Mononuclear cell (primary cell): Measurements from ENCODE around the gene CHDH. TPM values are rescaled to one million over a fixed set of nuclear protein-coding genes. Genes with fewer than 3 reads are reported as not detected.

Experiments
- H3K27me3 ChIP-seq: 2 replicates; pipeline ENCODE4 v1.6.0; 2011; ENCODE audit warnings: low read length, control low read depth; ENCODE audit not compliant: insufficient read depth
- H3K4me1 ChIP-seq: 2 replicates; pipeline ENCODE4 v1.5.1; 2011; ENCODE audit warnings: mild to moderate bottlenecking, low read length, control low read depth; ENCODE audit not compliant: insufficient read depth
- H3K4me3 ChIP-seq: 2 replicates; pipeline ENCODE4 v1.5.1; 2011; ENCODE audit warnings: mild to moderate bottlenecking, low read length, moderate library complexity
- H3K9me3 ChIP-seq: 2 replicates; pipeline ENCODE4 v1.5.1; 2011; ENCODE audit warnings: low read depth, mild to moderate bottlenecking, control low read depth, low read length
- total RNA-seq: library from RNA; depleted of rRNA; stranded (reverse); fragments of >200 nt; gene quantifications from one replicate; pipeline ENCODE4 v1.2.3, GENCODE V29; 2012

Gene CHDH
- total RNA-seq, 1 donor: under 0.01 TPM

- H3K9me3 ChIP-seq: no peaks in the 10 kb centered on the region
- H3K27me3 ChIP-seq: no peaks in the 10 kb centered on the region
- H3K4me3 ChIP-seq: no peak overlapping the region
- no peaks in the 10 kb centered on the region for H3K4me1 ChIP-seq
These were observed 24.5 kb downstream of the CHDH start for GRCh38 chr3:53821631-53822121.

- Histone ChIP-seq H3K9me3 (no peaks in the 10 kb centered on the region), H3K27me3 (no peaks in the 10 kb centered on the region), H3K4me3 (no peak overlapping the region), H3K4me1 (no peaks in the 10 kb centered on the region)
These were observed 25.3 kb downstream of the CHDH start for GRCh38 chr3:53820756-53821580.

DNA sequence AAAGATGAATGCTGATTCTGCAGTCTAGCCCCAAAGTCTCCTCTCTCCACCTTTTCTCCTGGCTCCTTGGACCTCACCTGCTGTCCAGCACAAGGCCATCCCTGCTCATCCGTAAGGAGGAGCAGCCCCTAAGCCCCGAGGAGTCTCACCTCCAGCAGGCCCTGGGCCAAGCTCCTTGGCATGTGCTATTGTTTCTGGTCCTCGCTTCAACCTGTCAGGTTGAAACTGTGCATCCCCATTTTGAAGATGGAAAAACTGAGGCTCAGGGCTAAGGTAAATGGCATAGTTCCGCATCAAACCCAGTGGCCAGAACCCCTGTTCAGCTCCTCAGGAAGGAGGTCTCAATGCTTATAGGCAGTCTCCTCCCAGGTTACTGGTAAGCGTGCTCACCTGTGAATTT is 26.1 kb downstream of the CHDH start:
- Histone ChIP-seq H3K4me3 (no peak overlapping the region), H3K4me1 (no peaks in the 10 kb centered on the region), H3K27me3 (no peaks in the 10 kb centered on the region), H3K9me3 (no peaks in the 10 kb centered on the region)

- H3K4me1 ChIP-seq: no peaks in the 10 kb centered on the region
- H3K27me3 ChIP-seq: no peaks in the 10 kb centered on the region
- no peaks in the 10 kb centered on the region for H3K9me3 ChIP-seq
- no peak overlapping the region for H3K4me3 ChIP-seq
These were observed 26.9 kb downstream of the CHDH start for GRCh38 chr3:53819163-53819868.

DNA sequence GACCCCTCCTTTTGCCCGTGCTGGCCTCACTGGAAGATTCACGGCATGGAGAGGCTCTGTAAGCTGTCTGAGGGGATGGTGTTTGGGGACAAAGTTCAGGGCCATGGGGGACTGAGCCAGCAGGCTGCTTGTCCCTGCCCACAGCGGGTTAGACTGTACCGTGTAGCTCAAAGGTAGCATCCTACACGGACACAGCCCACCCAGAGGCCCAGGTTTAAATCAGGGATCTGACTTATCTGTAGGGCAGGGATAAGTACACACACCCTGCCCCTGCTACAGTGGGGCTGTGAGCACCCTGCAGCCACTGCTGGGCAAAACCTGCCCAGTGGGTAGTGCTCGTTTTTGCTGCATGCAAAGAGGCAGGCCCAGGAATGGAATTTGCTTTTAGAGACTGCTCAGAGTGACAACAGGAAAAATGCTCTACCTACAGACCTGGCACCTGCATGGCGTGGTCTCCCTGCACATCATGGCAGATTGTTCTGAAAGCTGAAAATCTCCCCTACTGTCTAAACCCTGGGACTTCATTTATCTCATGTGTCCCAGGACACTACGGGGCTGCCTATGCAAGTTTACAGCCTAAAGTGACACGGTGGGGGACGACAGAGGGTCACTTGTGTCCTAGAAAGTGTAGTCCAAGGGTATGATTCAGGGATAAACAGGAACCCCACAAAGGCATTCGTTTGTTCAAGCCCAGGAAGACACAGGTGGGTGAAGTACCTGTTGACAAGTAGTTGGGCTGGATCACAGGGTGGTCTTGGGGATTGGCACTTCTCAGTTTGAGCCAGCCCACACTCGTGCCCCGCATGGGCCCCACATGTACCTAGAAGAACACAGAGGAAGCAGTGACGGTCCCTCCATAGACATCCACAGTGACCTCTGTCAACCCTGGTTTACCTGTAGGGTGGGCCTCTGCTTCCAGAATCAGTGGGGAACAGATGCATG is 27.7 kb downstream of the CHDH start:
- H3K27me3 ChIP-seq: no peaks in the 10 kb centered on the region
- no peak overlapping the region for H3K4me3 ChIP-seq
- no peaks in the 10 kb centered on the region for H3K9me3 ChIP-seq
- no peaks in the 10 kb centered on the region for H3K4me1 ChIP-seq

- H3K9me3 ChIP-seq: no peaks in the 10 kb centered on the region
- no peak overlapping the region for H3K4me3 ChIP-seq
- no peaks in the 10 kb centered on the region for H3K27me3 ChIP-seq
- H3K4me1 ChIP-seq: no peaks in the 10 kb centered on the region
These were observed 28.4 kb downstream of the CHDH start for GRCh38 chr3:53817809-53818208.

GRCh38 chr3:53817211-53817610 is 29.0 kb downstream of the CHDH start:
- no peaks in the 10 kb centered on the region for H3K9me3 ChIP-seq
- H3K27me3 ChIP-seq: no peaks in the 10 kb centered on the region
- no peak overlapping the region for H3K4me3 ChIP-seq
- H3K4me1 ChIP-seq: no peaks in the 10 kb centered on the region

- Histone ChIP-seq H3K4me3 (no peak overlapping the region), H3K4me1 (no peaks in the 10 kb centered on the region), H3K9me3 (no peaks in the 10 kb centered on the region), H3K27me3 (no peaks in the 10 kb centered on the region)
These were observed 29.8 kb downstream of the CHDH start for GRCh38 chr3:53816425-53816824.

DNA sequence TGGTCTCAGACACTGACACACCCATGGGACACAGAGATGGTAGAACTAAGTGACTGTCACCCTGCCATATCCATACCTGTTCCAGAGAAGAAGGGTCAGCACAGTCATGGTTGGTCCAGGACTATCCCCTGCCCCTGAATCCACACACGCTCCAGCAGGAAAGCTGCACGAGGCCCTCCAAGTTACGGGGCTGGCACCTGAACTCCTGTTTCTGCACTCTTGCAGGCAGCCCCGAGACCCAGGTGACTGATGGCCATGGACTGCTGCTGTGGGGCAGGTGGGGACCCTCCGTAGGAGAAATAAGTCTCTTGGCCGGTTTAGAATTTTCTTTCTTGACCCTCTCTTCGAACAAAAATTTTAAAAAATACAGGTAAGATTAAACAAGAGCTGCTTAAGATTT is 30.6 kb downstream of the CHDH start:
- no peaks in the 10 kb centered on the region for H3K9me3 ChIP-seq
- H3K27me3 ChIP-seq: no peaks in the 10 kb centered on the region
- H3K4me1 ChIP-seq: no peaks in the 10 kb centered on the region
- no peak overlapping the region for H3K4me3 ChIP-seq

DNA sequence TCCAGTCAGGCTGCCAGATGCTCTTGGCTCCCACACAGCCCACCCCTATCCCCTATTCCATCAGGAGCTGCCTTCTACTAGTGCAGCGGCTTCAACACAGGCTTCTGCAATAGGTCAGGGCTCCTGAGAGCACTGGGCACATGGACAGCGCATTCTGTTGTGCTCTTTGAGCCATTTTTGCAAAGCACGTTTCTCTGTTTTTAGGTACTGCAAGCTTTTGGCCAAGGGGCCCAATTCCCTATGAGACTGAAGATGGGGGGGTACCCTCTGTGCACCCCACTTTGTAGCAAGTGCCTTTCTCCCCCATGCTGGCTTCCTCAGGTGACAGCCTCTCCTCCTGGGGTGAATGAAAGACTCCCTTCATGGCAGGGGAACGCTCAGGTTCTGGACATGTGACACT is 31.2 kb downstream of the CHDH start:
- H3K4me1 ChIP-seq: no peaks in the 10 kb centered on the region
- no peaks in the 10 kb centered on the region for H3K27me3 ChIP-seq
- H3K4me3 ChIP-seq: no peak overlapping the region
- H3K9me3 ChIP-seq: no peaks in the 10 kb centered on the region

DNA sequence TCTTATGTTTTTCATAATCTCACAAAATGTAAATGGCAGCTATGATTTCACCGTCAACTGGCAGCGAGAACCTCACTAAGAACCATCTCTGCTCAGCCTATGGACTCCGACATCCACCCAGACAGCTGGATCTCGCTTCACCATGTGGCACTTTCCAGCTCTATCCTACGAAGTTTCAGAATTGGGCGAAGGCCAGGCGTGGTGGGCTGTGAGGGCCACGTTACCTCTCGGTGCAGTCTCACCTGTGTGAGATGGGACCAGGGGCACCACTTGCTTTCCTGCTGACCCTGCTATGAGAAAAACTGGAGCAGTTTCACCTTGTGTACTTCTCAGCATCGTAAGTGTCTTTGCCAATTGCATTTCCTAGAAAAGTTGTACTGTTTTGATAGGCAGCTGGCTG is 32.3 kb downstream of the CHDH start:
- Histone ChIP-seq H3K27me3 (no peaks in the 10 kb centered on the region), H3K4me3 (no peak overlapping the region), H3K4me1 (no peaks in the 10 kb centered on the region), H3K9me3 (no peaks in the 10 kb centered on the region)

DNA sequence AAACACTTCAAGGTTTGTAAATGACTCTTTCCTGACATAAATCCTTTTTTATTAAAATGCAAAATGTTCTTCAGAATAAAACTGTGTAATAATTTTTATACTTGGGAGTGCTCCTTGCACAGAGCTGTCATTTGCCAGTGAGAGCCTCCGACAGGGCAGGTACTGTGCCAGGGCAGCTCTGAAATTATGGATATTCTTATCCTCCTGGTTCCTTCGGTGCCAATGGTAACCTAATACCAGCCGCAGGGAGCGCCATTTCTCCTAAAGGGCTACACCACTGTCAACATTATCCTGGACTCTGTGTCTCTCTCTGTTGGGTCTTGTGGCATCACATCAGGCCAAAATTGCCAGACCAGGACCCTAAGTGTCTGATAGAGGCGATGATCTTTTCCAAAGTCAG is 33.0 kb downstream of the CHDH start:
- H3K4me1 ChIP-seq: no peaks in the 10 kb centered on the region
- H3K4me3 ChIP-seq: no peak overlapping the region
- H3K27me3 ChIP-seq: no peaks in the 10 kb centered on the region
- no peaks in the 10 kb centered on the region for H3K9me3 ChIP-seq

DNA sequence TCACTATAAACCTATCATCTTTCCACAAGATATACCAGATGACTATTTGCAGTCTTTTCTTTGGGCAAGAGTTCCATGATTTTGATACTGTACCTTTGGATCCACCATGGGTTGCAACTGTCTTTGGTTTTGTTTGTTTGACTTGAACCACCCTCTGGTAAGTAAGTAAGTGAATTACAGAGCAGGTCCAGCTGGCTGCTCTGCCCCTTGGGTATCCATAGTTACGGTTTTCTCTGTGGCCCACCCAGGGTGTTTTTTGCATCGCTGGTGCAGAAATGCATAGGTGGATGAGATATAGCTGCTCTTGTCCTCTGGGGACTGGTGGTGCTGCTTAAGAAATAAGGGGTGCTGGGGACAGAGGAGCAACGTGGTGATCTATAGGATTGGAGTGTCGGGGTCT is 33.8 kb downstream of the CHDH start:
- no peaks in the 10 kb centered on the region for H3K9me3 ChIP-seq
- no peaks in the 10 kb centered on the region for H3K27me3 ChIP-seq
- H3K4me1 ChIP-seq: no peaks in the 10 kb centered on the region
- no peak overlapping the region for H3K4me3 ChIP-seq

GRCh38 chr3:53811143-53811927 is 34.9 kb downstream of the CHDH start:
- Histone ChIP-seq H3K4me3 (no peak overlapping the region), H3K27me3 (no peaks in the 10 kb centered on the region), H3K4me1 (no peaks in the 10 kb centered on the region), H3K9me3 (no peaks in the 10 kb centered on the region)
